ENCODE results near the gene BMP7.

The BMP7 gene

DNA sequence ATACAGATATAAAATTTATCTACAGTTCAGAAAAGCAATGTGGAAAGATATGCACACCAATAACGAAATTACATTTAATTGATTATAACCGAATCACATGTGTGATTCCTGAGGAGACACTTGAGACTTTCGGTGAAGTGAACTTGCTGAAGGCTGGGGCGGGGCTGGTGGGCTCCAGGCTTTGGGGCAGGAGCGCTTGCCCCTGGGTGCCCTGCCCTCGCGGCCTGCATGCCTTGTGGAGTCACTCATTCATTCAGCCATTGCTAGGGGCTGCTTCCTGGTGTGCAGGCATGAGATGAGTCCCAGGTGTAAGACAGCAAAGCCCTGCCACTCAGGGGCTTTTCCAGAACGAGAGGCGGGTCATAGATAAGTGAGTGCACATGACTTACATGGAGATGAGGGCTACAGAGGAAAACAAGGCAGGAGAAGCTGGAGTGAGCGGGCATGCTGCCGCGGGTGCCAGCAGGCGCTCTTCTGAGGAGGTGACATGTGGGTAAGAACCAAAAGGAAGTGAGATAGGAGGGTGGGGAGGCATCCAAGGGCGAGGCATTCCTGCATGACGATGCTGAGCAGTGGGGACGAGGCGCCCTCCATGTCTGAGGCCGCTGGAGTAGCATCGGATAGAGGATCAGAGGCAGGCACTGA lies 88.7 kb downstream of the BMP7 start:
- no peak overlapping the region for H3K27ac ChIP-seq
- TF ChIP-seq, protein P1, sequence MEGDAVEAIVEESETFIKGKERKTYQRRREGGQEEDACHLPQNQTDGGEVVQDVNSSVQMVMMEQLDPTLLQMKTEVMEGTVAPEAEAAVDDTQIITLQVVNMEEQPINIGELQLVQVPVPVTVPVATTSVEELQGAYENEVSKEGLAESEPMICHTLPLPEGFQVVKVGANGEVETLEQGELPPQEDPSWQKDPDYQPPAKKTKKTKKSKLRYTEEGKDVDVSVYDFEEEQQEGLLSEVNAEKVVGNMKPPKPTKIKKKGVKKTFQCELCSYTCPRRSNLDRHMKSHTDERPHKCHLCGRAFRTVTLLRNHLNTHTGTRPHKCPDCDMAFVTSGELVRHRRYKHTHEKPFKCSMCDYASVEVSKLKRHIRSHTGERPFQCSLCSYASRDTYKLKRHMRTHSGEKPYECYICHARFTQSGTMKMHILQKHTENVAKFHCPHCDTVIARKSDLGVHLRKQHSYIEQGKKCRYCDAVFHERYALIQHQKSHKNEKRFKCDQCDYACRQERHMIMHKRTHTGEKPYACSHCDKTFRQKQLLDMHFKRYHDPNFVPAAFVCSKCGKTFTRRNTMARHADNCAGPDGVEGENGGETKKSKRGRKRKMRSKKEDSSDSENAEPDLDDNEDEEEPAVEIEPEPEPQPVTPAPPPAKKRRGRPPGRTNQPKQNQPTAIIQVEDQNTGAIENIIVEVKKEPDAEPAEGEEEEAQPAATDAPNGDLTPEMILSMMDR (IDR thresholded peaks at IDR 0.05): no peak
- no peak for DNase-seq (ENCODE audit: low spot score)
- H3K4me3 ChIP-seq: no peak overlapping the region

DNA sequence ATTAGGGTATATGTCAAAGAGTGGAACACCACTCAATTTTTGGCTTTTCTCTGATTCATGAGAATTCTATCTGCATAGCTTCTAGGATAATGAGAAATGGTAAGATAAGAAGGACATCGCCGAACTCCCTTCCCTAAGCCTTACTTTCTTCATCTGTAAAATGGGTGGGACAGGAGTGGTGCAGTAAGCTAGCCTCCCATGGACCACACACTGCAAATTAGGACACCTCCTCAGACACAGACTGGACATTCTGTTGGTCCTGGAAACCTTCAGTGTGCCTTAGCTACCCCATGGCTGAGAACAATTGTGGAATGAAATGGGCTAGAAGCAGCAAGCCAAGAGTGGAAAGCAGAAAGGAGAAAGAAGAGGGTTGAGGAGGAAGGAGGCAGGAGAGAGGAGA lies 89.6 kb downstream of the BMP7 start:
- no peak overlapping the region for H3K27ac ChIP-seq
- no peak for DNase-seq (ENCODE audit: low spot score)
- TF ChIP-seq, protein P1 (IDR thresholded peaks at IDR 0.05): no peak
- no peak overlapping the region for H3K4me3 ChIP-seq

DNA sequence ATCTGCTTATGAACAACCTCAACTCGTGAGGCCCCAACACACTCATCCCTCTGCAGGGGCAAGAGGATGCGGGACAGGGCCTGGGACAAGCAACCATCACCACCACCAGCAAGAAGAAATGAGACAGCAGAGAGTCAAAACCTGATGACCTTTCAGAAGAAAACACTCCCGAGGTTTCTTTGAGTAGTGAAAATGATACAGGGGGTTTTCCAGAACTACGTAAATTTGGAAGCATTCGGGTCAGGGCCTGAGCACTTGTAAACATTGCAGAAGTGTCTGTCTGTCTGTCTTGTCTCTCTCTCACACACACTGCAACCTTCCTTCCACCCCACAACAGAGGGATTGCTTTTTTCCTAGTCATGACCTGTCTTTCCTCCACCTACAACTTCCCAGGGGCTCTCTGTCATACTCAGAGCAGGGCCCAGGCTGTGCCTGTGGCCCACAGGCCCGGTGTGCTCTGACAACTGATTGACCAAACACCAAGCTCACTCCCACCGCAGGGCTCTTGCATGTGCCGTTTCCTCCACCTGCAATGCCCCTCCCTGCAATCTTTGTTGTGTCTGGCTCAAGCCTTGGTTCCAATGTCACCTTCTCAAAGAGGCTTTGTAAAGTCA lies 90.9 kb downstream of the BMP7 start:
- no peak overlapping the region for H3K4me3 ChIP-seq
- H3K27ac ChIP-seq: no peak overlapping the region
- TF ChIP-seq, protein P1 (IDR thresholded peaks at IDR 0.05): no peak
- no peak for DNase-seq (ENCODE audit: low spot score)

DNA sequence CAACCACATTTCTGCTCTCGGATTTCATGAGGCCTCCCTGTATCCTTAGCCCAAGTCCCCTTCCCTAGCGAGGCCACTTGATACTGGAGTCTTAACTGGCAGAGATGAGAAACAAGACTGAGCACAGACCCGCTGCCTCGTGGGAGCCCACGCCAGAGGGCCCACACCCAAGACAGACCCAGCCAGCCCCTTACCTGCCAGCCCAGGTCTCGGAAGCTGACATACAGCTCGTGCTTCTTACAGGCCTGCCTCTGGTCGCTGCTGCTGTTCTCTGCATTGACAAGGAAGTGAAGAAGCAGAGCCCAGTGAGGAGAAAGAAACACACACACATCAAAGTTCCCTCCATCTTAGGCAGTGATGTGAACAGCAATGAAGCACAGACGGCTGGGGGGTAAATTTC lies 91.7 kb downstream of the BMP7 start:
- DNase-seq (ENCODE audit: low spot score): no peak
- TF ChIP-seq, protein P1 (IDR thresholded peaks at IDR 0.05): no peak
- Histone ChIP-seq H3K27ac (no peak overlapping the region), H3K4me3 (no peak overlapping the region)

- no peak overlapping the region for H3K27ac ChIP-seq
- H3K4me3 ChIP-seq: no peak overlapping the region
Measured at GRCh38 chr20:57173986-57174385, 92.5 kb downstream of the BMP7 start.

GRCh38 chr20:57173041-57173440 lies 93.4 kb downstream of the BMP7 start:
- no peak for DNase-seq (ENCODE audit: low spot score)
- no peak overlapping the region for H3K4me3 ChIP-seq
- TF ChIP-seq, protein P1 (IDR thresholded peaks at IDR 0.05): no peak
- H3K27ac ChIP-seq: no peak overlapping the region

More at GRCh38 chr20:57173986-57174385, 92.5 kb downstream of the BMP7 start:
- no peak for DNase-seq (ENCODE audit: low spot score)
- TF ChIP-seq, protein P1 (IDR thresholded peaks at IDR 0.05): no peak

GRCh38 chr20:57170343-57170742 lies 96.1 kb downstream of the BMP7 start:
- no peak for DNase-seq (ENCODE audit: low spot score)
- no peak overlapping the region for H3K4me3 ChIP-seq
- no peak overlapping the region for H3K27ac ChIP-seq
- TF ChIP-seq, protein P1 (IDR thresholded peaks at IDR 0.05): no peak
